Keratinocyte (primary cell): ENCODE data around the gene FOXN1.

Source experiments
- CTCF ChIP-seq, 3 experiments: IDR thresholded peaks in 1 of 3; conservative IDR thresholded peaks in 1 of 3; optimal IDR thresholded peaks in 1 of 3; 2 replicates in 2 of 3; 3 replicates in 1 of 3; pipeline versions ENCODE3 to v1.5.1; 2011; ENCODE audit warnings: low read length in 3 of 3, mild to moderate bottlenecking in 3 of 3, moderate library complexity in 2 of 3, control low read depth in 1 of 3, inconsistent platforms in 1 of 3; ENCODE audit not compliant: insufficient read depth in 2 of 3; ENCODE audit errors: extremely low read depth in 1 of 3
- EZH2 ChIP-seq: IDR thresholded peaks from one replicate; pipeline ENCODE4 v1.6.1; 2012; ENCODE audit warnings: inconsistent platforms, mild to moderate bottlenecking, low read length, moderate library complexity

- TF ChIP-seq CTCF (optimal IDR thresholded peaks at IDR 0.05 in 1 of 3, IDR thresholded peaks at IDR 0.05 in 1 of 3, conservative IDR thresholded peaks at IDR 0.05 in 1 of 3; ENCODE audit: extremely low read depth in 1 of 3, insufficient read depth in 2 of 3, low read length in 3 of 3) (no peak), EZH2 (no peak)
These were observed 41.0 kb downstream of the FOXN1 start for GRCh38 chr17:28547096-28547622.
